Sigmoid colon (tissue), 4 donors: ENCODE measurements around the gene POLR2C.

Experiments used
- POLR2A ChIP-seq, 2 donors: fragments of 450-650 bp; IDR thresholded peaks; one replicate each; pipeline ENCODE4 v1.6.1; 2016; ENCODE audit warnings: antibody characterized with exemption in 2 of 2, mild to moderate bottlenecking in 2 of 2, moderate library complexity in 2 of 2
- POLR2AphosphoS5 ChIP-seq, 4 donors: sonication (generic); formaldehyde crosslinking; IDR thresholded peaks; one replicate each; pipeline ENCODE4 v1.6.1; 2017; ENCODE audit warnings: antibody characterized with exemption in 4 of 4

- no peak for TF ChIP-seq POLR2A (IDR thresholded peaks at IDR 0.05)
- peak in 3 of 4 donors; percentile 29 to 42 (median 31) for TF ChIP-seq POLR2AphosphoS5 (IDR thresholded peaks at IDR 0.05)
Observed at GRCh38 chr16:57513371-57514102, 51.1 kb downstream of the POLR2C start.
